Measurements from ENCODE around the gene ERF. TPM values are rescaled to one million over a fixed set of nuclear protein-coding genes. Genes with fewer than 3 reads are reported as not detected.
A peak's percentile ranks its signal among the peaks of the same experiment; 100 is the strongest.

ERF gene
- total RNA-seq, 1 experiment from 2014 or later = 31.6 TPM

GRCh38 chr19:42287017-42287826, 32.3 kb upstream of the ERF start:
- no peak for DNase-seq (ENCODE audit: low read depth)

- DNase-seq (ENCODE audit: low read depth) = no peak
Measured at GRCh38 chr19:42286349-42287016, 31.6 kb upstream of the ERF start.

- DNase-seq (ENCODE audit: low read depth) = no peak
Measured at GRCh38 chr19:42285988-42286348, 31.0 kb upstream of the ERF start.

- no peak for DNase-seq (ENCODE audit: low read depth)
Measured at GRCh38 chr19:42285541-42285941, 30.6 kb upstream of the ERF start.

GRCh38 chr19:42284591-42285341, 29.8 kb upstream of the ERF start:
- DNase-seq (ENCODE audit: low read depth) = no peak

- peak; percentile 82 for DNase-seq (ENCODE audit: low read depth)
Measured at GRCh38 chr19:42284066-42284501, 29.2 kb upstream of the ERF start.

- peak; percentile 93 for DNase-seq (ENCODE audit: low read depth)
Measured at GRCh38 chr19:42283188-42284065, 28.5 kb upstream of the ERF start.

GRCh38 chr19:42282819-42283187, 27.9 kb upstream of the ERF start:
- DNase-seq (ENCODE audit: low read depth) = no peak

- peak; percentile 64 for DNase-seq (ENCODE audit: low read depth)
Measured at GRCh38 chr19:42281827-42282762, 27.2 kb upstream of the ERF start.

GRCh38 chr19:42281146-42281826, 26.4 kb upstream of the ERF start:
- peak; percentile 64 for DNase-seq (ENCODE audit: low read depth)

GRCh38 chr19:42280815-42281145, 25.9 kb upstream of the ERF start:
- DNase-seq (ENCODE audit: low read depth) = peak; percentile 67

- peak; percentile 92 for DNase-seq (ENCODE audit: low read depth)
Measured at GRCh38 chr19:42279902-42280814, 25.2 kb upstream of the ERF start.

- DNase-seq (ENCODE audit: low read depth) = peak; percentile 26
Measured at GRCh38 chr19:42279155-42279901, 24.4 kb upstream of the ERF start.

GRCh38 chr19:42278452-42279154, 23.7 kb upstream of the ERF start:
- DNase-seq (ENCODE audit: low read depth) = no peak

GRCh38 chr19:42277821-42278451, 23.0 kb upstream of the ERF start:
- peak; percentile 88 for DNase-seq (ENCODE audit: low read depth)

GRCh38 chr19:42276821-42277220, 21.9 kb upstream of the ERF start:
- peak; percentile 73 for DNase-seq (ENCODE audit: low read depth)

- DNase-seq (ENCODE audit: low read depth) = no peak
Measured at GRCh38 chr19:42276284-42276683, 21.4 kb upstream of the ERF start.

All from RPMI7951 (cell line).